ENCODE measurements around the gene GABARAP. TPM values are rescaled to one million over a fixed set of nuclear protein-coding genes. Genes with fewer than 3 reads are reported as not detected.

Gene GABARAP
- total and polyA plus RNA-seq, 2 of the 13 experiments (the other 11 are each of a cell fraction or from before 2014, with no cell fraction given) = 161 to 310 TPM

DNA sequence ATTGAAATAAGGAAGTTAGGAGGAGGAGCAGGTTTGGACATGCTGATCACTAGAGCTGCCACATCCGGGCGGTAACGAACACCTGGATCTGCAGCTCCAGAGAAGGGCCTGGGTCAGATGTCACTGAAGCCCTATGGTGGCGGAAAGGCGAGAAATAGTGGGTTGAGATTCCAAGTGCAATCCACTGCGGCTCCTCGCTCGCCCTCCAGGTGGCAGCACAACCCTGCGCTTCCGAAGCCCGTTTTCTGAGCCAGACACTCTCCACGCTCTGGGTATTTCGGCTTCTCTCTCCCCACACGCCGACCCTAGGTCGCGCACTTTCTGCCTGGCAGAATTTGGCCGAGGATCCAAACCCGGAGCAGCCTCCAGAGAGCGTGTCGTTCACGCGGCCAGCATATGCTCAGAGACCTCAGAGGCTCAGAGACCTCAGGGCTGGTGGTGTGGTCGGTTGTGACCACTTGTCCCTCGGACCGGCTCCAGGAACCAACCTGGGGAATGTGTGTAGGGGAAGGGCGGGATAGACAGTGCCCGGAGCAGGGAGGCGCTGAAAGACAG lies 38.3 kb upstream of the GABARAP start (continued):
- TF ChIP-seq, protein P1, sequence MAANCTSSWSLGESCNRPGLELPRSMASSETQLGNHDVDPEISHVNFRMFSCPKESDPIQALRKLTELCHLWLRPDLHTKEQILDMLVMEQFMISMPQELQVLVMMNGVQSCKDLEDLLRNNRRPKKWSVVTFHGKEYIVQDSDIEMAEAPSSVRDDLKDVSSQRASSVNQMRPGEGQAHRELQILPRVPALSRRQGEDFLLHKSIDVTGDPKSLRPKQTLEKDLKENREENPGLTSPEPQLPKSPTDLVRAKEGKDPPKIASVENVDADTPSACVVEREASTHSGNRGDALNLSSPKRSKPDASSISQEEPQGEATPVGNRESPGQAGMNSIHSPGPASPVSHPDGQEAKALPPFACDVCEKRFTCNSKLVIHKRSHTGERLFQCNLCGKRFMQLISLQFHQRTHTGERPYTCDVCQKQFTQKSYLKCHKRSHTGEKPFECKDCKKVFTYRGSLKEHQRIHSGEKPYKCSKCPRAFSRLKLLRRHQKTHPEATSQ (CRISPR knock-in tag; IDR thresholded peaks at IDR 0.05; ENCODE audit: borderline replicate concordance) = no peak
- TF ChIP-seq BCL6 (CRISPR knock-in tag; IDR thresholded peaks at IDR 0.05) (0 out of 2 replicates have a peak, but pooled peaks have one; percentile 7), ZMYM3 (CRISPR knock-in tag; IDR thresholded peaks at IDR 0.05) (no peak), DNMT3B (CRISPR knock-in tag; conservative IDR thresholded peaks at IDR 0.05) (peak; percentile 80; the same call in 1 of the 2 replicates), GABPA (IDR thresholded peaks at IDR 0.05; ENCODE audit: low read depth, low read length) (no peak), GABPA (CRISPR knock-in tag; IDR thresholded peaks at IDR 0.05; ENCODE audit: low read depth) (peak; percentile 43), KDM5B (CRISPR knock-in tag; IDR thresholded peaks at IDR 0.05; ENCODE audit: borderline replicate concordance) (peak; percentile 69; the same call in 1 of the 2 replicates), TRIM24 (CRISPR knock-in tag; IDR thresholded peaks at IDR 0.05) (no peak), HDAC2 (CRISPR knock-in tag; IDR thresholded peaks at IDR 0.05) (peak; percentile 57; the same call in 1 of the 2 replicates), ZNF350 (CRISPR knock-in tag; IDR thresholded peaks at IDR 0.05; ENCODE audit: borderline replicate concordance, low read depth) (peak; percentile 73; the same call in 1 of the 2 replicates), TEAD3 (CRISPR knock-in tag; optimal IDR thresholded peaks at IDR 0.05; ENCODE audit: borderline replicate concordance) (peak; percentile 79), ZNF460 (CRISPR knock-in tag; IDR thresholded peaks at IDR 0.05; ENCODE audit: borderline replicate concordance) (no peak), ZNF562 (CRISPR knock-in tag; IDR thresholded peaks at IDR 0.05; ENCODE audit: borderline replicate concordance) (no peak), ZFP36L1 (CRISPR knock-in tag; IDR thresholded peaks at IDR 0.05) (0 out of 2 replicates have a peak, but pooled peaks have one; percentile 34), MIXL1 (CRISPR knock-in tag; IDR thresholded peaks at IDR 0.05) (no peak; the same call in 1 of the 2 replicates), NKX3-1 (CRISPR knock-in tag; IDR thresholded peaks at IDR 0.05) (no peak)
- TF ChIP-seq, protein P2, sequence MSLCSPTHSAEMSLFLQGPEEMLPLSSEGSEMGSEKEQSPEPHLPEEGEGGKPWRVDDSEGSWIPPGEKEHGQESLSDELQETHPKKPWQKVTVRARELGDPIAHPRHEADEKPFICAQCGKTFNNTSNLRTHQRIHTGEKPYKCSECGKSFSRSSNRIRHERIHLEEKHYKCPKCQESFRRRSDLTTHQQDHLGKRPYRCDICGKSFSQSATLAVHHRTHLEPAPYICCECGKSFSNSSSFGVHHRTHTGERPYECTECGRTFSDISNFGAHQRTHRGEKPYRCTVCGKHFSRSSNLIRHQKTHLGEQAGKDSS (CRISPR knock-in tag; IDR thresholded peaks at IDR 0.05; ENCODE audit: borderline replicate concordance, low read depth) = peak; percentile 72; the same call in 1 of the 2 replicates
- TF ChIP-seq, protein P3, sequence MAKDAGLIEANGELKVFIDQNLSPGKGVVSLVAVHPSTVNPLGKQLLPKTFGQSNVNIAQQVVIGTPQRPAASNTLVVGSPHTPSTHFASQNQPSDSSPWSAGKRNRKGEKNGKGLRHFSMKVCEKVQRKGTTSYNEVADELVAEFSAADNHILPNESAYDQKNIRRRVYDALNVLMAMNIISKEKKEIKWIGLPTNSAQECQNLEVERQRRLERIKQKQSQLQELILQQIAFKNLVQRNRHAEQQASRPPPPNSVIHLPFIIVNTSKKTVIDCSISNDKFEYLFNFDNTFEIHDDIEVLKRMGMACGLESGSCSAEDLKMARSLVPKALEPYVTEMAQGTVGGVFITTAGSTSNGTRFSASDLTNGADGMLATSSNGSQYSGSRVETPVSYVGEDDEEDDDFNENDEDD (CRISPR knock-in tag; IDR thresholded peaks at IDR 0.05; ENCODE audit: borderline replicate concordance) = peak; percentile 80
- TF ChIP-seq, protein P4, sequence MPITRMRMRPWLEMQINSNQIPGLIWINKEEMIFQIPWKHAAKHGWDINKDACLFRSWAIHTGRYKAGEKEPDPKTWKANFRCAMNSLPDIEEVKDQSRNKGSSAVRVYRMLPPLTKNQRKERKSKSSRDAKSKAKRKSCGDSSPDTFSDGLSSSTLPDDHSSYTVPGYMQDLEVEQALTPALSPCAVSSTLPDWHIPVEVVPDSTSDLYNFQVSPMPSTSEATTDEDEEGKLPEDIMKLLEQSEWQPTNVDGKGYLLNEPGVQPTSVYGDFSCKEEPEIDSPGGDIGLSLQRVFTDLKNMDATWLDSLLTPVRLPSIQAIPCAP (CRISPR knock-in tag; IDR thresholded peaks at IDR 0.05; ENCODE audit: low read depth) = no peak
